8988T (cell line): ENCODE measurements around the gene RPS6KA4.

Source experiments
- DNase-seq: peaks from one replicate; pipeline ENCODE4 v3.0.0; 2011

RPS6KA4 gene

DNA sequence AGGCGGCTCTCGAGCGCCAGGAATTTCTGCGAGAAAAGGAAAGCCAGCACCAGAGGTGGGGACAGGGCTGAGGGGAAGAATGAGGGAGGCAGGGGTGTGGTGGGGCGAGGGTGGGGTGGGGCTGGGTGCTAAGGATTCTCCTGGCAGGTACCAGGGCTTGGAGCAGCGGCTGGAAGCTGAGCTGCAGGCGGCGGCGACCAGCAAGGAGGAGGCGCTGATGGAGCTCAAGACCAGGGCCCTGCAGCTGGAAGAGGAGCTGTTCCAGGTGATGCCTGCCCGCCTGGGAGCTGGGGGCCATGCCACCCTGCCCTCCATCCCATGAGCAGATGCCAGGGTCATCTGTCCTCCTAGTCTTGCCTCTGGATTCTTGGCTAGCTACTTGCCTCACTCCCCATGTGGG, 9.6 kb upstream of the RPS6KA4 start:
- DNase-seq: peak; percentile 29

DNA sequence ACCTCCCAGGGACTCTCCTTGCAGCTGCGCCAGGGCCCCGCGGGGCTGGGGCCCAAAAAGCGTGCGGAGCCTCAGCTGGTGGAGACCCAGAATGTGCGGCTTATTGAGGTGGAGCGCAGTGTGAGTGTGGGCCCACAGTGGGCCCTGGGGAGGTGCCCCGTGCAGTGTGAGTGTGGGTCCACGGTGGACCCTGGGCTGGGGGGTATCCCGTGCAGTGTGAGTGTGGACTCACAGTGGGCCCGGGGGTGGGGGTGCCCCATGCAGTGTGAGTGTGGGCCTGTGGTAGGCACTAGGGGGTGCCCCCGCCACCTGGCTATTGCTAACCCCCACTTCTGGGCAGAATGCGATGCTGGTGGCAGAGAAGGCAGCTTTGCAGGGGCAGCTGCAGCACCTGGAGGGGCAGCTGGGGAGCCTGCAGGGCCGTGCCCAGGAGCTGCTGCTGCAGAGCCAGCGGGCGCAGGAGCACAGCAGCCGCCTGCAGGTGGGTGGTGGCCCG, 7.8 kb upstream of the RPS6KA4 start:
- DNase-seq: no peak

DNA sequence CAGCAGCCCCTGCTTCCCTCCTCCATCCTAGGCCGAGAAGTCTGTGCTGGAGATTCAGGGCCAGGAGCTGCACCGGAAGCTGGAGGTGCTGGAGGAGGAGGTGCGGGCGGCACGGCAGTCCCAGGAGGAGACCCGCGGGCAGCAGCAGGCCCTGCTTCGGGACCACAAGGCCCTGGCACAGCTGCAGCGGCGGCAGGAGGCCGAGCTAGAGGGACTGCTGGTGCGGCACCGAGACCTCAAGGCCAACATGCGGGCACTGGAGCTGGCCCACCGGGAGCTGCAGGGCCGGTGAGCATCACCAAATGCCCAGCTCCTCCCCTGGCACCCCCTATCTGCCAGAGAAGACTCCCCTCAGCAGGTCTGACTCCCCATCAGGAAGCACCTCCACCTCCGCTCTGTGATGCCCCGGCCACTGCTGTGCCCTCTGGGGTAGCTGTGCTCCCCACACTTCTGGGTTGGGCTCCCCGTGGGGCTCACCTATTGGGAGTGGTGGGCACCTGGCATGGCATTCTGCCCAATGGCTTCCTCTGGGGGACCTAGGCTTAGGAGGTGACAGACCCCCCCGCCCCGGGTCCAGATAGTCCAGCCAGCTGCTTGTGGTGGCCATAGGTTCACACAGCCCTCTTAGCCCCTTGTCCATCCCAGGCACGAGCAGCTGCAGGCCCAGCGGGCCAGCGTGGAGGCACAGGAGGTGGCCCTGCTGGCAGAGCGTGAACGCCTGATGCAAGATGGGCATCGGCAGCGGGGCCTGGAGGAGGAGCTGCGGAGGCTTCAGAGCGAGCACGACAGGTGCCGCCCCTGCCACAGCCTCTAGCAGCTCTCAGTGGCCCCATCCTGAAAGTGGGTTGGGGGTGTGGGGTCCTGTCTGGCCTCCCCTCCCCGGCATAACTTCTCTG, 6.6 kb upstream of the RPS6KA4 start:
- peak; percentile 28 for DNase-seq

DNA sequence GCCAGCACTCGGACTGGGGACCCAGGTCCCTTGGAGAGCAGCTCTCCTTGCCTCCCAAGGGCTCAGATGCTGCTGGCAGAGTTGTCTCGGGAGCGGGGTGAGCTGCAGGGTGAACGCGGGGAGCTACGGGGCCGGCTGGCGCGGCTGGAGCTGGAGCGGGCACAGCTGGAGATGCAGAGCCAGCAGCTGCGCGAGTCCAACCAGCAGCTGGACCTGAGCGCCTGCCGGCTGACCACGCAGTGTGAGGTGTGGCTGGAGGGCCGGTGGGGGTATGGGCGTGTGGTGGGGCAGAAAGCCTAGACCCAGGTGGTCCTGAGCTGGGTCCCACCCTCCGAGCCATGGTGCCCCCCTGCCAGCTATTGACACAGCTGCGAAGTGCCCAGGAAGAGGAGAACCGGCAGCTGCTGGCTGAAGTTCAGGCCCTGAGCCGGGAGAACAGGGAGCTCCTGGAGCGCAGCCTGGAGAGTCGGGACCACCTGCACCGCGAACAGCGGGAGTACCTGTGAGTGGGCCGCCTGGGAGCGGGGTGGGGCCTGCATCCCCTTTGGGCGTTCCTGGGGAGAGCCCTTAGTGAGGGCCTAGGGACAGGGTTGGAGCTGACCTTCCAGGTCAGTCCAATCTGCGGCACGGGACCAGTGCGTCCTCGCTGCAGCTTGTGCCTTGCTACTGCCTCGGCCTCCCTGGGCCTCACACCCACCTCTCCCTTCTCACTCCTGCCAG, 5.8 kb upstream of the RPS6KA4 start:
- peak; percentile 26 for DNase-seq

DNA sequence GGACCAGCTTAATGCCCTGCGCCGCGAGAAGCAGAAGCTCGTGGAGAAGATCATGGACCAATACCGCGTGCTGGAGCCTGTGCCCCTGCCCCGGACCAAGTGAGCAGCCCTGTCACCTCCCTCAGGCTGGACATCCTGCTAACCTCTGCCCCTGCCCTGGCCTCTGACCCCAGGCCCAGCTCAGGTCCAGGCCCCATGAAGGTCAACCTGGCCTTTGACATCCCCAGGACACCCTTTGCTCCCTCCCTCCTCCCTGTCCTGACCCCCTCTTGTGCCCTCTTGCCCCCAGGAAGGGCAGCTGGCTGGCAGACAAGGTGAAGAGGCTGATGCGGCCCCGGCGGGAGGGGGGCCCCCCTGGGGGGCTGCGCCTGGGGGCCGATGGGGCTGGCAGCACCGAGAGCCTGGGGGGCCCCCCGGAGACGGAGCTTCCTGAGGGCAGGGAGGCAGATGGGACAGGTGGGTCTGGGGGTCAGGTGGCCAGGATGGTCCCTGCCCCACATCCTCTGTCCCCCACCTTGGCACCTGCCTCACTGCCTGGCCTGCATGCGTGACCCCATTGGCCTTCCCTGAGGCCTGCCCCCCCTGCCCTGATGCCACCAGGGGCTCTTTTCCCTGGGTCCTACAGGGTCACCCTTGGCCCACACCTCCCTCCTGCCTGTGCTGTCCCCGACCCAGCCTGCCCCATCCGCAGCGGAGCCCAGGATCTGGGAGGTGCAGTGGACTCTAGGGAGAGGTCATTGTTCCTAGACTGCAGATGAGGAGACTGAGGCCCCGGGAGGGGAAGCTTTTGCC, 5.1 kb upstream of the RPS6KA4 start:
- DNase-seq: peak; percentile 45

DNA sequence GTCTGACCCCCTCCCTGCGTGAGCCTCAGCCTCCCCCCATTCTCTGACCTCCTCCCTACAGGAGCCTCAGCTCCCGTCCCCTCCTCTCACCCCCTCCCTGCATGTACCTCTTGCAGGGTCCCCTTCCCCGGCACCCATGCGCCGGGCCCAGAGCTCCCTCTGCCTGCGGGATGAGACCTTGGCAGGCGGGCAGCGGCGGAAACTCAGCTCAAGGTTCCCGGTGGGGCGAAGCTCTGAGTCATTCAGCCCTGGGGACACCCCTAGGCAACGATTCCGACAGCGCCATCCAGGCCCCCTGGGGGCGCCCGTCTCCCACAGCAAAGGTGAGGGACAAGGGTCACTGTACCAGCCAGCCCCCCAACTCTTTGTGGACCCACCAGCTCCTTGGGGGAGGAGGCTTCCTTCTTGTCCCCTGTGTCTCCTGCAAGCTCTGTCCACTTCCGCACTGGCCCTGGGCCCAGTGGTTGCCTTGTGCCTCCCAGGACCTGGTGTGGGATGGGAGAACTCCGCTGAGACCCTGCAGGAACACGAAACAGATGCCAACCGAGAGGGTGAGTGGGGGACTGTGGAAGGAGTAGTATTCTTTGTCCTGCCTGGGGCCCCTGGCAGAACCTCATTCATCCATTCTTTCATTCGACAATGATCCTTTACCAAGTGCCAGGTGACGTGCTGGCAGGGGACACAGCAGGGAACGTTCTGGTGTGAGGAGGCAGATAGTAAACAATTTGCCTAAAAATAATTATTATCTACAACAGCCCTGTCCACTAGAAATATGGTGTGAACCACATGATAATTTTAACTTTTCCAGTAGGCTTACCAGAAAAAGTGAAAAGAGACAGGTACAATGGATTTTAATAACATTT, 3.7 kb upstream of the RPS6KA4 start:
- DNase-seq: peak; percentile 99

DNA sequence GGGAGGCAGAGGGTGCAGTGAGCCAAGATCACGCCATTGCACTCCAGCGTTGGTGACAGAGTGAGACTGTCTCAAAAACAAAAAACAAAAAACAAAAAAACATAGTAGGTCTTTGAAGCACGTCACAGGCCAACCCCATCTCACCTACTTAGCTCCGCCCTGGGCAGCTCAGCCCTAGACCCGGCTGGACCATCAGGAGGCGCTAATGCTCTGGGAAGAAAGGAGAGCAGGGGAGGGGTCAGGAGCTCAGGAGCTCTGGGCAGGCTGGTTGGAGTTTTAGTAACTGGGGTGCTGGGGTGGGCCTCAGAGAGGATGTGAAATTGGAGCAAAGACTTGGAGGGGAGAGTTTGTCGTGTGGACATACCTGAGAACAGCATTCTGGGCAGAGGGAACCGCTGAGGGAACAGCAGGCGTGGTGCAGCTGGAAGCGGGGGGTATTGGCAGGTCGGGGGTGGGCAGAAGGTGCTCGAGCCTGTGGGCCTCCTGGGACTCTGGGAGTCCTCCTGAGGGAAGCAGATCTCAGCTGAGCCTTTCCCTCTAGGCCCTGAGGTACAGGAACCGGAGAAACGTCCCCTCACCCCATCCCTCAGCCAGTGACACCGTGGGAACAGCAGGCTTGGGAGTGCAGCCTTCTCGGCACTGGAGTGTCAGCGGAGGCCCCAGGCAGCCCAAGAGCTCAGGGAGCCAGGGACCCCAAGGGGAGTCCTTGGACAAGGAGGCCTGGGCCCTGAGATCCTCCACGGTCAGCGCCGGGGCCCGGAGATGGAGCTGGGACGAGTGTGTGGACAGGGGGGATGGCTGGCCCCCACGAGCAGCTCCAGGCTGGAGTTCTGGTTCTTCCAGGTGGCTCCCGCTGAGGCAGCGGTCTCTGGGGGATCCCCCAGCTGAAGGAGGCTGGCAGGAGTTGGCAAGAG, 2.2 kb upstream of the RPS6KA4 start:
- DNase-seq: peak; percentile 98

DNA sequence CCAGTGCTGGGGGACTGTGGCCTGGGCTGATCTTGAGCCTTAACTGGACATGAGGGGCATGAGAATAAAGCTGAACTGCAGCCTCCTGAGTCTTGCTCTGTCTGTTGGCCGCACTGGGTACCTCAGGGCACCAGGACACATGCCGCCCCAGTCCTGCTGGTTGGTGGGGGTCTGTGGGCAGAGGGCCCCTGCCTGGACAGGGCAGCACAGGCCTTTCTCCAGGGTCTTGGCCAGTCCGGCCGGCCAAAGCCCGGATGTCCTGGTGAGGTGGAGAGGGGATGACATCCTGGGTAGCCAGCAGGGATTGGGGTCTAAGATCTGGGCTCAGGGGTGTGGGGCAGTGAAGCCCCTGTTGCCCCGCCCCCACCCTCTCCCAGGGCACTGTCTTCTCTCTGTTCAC, 1.5 kb upstream of the RPS6KA4 start:
- DNase-seq: no peak

DNA sequence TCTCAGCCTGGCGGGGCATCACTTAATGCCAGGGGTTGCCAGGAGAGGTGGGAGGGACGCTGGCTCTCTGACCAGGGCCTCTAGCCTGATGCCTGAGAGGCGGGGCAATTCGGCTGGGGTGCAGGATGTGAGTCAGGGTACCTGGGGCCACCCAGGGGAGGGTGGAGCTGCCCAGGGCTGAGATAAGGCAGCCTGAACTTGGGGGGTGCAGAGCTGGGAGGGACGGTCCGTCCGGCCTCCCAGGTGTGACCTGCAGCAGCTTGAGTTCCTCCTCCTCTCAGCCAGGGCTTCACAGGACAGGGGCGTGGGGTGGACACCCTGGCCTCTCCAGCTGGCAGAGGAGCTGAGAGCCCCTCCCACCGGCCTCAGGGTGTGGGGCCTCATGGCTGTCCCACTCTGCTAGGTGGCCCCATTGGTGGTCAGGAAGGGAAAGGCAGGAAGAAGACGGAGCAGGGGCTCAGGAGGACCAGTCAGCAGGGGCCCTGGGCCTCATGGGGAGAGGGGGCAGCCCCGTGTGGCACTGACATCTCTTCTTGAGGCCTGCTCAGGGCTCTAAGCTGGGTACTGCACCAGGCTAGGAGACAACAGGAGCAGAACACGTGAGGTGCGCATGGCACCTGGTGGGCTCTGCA, 942 bp upstream of the RPS6KA4 start:
- peak; percentile 96 for DNase-seq

DNA sequence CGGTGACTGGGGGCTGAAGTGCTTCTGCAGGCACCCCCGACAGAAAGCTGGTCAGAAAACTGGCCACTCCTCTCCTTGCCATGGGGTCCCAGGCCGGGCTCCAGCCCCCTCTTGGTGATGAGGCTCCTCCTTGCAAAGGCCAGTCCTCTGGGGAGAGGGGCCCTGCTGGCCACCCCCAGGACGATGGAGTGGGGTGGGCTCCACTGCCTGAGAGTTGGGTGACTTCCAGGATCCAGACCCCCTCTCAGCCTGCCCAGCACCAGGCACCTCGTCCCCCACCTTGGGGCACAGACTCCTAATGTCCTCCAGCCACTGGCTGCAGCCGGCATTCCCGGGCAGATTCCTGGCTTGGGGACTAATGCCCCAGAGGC, 441 bp upstream of the RPS6KA4 start:
- DNase-seq: no peak

DNA sequence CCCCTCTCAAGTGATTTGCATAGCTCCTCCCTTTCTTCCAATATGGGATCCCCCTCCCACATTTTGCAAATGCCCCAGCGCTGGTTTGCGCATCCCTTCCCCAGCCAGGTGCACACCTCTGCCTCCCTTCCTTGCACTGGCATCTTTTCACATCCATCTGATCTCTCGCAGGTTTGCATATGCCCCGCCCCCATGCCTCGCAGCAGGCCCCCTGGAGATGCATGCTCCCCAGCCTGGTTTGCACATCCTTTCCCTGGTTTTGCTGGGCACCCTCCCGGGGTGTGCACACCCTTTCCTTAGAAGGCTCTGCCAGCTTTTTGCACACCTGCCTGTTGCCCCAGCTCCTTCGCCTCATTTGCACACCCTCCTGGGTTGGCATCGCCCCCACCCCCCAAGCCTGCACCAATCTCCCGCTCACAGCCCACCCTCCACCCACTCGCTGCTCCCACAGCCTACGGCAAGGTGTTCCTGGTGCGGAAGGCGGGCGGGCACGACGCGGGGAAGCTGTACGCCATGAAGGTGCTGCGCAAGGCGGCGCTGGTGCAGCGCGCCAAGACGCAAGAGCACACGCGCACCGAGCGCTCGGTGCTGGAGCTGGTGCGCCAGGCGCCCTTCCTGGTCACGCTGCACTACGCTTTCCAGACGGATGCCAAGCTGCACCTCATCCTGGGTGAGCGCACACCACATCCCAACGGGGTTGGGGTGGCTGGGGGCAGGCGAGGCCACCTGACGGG, 917 bp downstream of the RPS6KA4 start:
- peak; percentile 61 for DNase-seq

DNA sequence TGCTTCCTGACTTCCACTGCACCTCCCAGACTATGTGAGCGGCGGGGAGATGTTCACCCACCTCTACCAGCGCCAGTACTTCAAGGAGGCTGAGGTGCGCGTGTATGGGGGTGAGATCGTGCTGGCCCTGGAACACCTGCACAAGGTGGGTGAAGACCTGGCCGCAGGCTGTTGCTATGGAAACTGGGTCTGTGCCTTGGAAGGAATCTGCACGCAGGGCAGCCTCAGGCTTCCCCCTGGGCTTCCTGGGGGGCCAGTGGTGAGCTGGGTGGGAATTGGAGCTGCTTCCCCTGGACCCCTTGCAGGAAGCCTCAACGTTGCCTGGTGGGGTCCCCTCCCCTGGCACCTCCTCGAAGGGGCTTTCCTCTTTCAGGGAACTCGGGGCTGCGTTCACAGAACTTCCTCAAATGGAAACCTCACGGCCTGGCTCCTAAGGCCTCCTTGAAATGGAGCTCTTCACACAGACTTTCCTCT, 1.5 kb downstream of the RPS6KA4 start:
- DNase-seq: peak; percentile 29

DNA sequence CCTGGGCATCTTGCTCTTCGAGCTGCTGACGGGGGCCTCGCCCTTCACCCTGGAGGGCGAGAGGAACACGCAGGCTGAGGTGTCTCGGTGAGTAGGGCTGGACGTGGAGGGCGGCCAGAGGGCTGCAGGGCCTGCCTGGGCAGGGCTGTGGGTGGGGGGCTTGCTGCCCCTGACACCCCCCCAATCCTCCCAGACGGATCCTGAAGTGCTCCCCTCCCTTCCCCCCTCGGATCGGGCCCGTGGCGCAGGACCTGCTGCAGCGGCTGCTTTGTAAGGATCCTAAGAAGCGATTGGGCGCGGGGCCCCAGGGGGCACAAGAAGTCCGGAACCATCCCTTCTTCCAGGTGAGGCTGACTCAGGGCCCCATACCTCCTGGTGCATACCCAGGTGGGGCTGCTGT, 2.7 kb downstream of the RPS6KA4 start:
- no peak for DNase-seq

DNA sequence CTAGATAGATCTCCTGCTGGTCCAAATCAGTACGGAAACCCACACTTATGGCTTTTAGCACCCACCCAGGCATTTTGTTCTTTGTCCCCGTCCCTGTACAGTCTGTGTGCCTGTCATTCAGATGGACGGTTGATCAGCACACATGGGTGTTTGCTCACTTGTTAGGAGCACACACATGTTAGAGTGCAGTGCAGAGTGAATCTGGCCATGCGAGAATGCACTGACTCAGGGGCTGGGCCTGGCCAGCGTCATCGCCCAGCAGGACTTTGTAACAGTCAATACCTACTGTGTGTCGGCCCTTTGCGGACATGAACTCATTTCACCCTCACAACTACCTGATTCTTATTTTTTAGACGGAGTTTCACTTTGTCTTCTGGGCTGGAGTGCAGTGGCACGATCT, 3.4 kb downstream of the RPS6KA4 start:
- DNase-seq: no peak

DNA sequence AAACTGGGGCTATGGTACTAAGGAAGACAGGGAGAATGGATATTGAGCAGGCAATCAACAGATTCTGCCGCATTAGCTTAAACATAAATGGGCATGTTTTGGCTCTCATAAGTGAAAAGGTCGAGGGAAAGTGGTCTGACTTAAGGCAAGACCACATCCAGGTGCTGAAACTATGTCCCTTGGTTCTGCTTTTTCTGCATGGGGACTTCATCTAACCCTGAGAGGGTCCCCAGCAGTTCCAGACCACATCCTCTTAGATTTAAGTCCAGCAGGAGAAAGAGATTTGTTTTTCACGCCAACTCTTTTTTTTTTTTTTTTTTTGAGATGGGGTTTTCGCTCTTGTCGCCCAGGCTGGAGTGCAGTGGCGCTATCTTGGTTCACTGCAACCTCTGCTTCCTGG, 5.5 kb downstream of the RPS6KA4 start:
- no peak for DNase-seq

DNA sequence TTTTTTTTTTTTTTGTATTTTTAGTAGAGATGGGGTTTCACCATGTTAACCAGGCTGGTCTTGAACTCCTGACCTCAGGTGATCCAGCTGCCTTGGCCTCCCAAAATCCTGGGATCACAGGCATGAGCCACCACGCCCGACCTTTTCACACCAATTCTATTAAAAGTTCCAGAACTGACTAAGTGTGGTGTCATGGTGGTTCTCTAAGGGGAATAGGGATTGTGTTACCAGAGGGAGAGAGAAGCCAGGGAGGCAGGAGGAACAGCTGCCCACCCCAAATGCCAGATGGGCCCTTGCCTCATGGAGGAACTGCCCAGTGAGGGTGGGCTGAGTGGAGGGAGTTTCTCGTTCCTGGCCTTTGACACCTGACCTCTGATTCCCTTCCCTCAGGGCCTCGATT, 5.9 kb downstream of the RPS6KA4 start:
- no peak for DNase-seq

DNA sequence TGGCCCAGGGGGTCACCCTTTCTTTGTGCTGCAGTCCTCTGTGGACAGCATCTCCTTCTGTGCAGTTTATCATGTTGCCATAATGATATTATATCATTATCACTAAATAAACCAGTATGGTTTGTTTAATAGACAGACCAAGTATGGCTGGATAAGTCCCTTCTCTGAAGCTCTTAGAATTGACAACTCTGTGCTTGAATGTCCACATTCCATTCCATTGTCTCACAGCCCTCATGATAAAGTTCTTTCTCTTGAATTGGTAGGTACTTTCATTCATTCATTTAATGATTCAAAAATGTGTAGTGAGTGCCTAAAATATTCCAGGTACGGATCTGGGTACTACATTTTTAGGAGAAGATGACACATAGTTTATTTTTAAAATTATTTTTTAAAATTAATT, 7.8 kb downstream of the RPS6KA4 start:
- peak; percentile 56 for DNase-seq

DNA sequence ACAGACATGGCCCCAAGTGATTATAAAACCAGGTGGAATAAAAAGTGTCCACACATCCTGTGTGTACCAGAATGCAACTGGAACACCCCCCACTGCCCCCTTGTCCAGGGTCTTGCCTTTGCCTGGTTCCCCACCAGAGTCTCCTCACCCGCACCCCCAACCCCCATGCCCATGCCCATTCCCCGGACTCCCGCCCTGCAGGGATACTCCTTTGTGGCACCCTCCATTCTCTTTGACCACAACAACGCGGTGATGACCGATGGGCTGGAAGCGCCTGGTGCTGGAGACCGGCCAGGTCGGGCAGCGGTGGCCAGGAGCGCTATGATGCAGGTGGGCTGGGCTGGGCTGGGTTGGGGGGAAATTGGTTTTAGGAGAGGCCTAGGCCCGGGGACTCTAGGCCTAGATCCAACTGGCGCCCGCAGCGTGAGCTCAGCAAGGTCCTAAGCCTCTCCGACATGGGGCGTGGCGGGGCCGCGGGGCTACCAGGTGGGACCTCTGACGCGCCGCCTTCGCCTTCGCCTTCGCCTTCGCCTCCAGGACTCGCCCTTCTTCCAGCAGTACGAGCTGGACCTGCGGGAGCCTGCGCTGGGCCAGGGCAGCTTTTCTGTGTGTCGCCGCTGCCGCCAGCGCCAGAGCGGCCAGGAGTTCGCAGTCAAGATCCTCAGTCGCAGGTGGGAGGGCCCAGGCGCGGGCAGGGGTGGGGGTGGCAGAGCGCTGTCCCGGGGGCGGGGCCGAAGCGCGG, 9.1 kb downstream of the RPS6KA4 start:
- DNase-seq: no peak

DNA sequence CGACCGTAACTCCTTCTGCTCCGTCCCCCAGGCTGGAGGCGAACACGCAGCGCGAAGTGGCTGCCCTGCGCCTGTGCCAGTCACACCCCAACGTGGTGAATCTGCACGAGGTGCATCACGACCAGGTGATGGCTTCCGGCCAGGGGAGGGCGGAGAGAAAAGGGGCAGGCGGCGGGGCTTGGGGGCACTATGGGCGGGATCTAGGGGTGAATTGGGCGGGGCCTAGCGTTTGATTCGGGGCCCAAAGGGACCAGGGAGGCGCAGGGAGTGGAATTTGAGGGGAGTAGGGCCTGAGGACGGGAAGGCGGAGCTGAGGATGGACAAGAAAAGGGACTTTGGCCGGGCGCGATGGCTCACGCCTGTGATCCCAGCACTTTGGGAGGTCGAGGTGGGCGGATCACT, 9.7 kb downstream of the RPS6KA4 start:
- peak; percentile 44 for DNase-seq
